Measurements from ENCODE around the gene COPS7A.

COPS7A gene

GRCh38 chr12:6691473-6691872, 32.4 kb upstream of the COPS7A start:
- no peak for TF ChIP-seq CTCF (IDR thresholded peaks at IDR 0.05; ENCODE audit: borderline replicate concordance, insufficient read depth, low read depth, low read length)
- no peak overlapping the region for H3K4me3 ChIP-seq (ENCODE audit: low read depth, low read length)

- no peak for TF ChIP-seq CTCF (IDR thresholded peaks at IDR 0.05; ENCODE audit: borderline replicate concordance, insufficient read depth, low read depth, low read length)
These were observed 31.0 kb upstream of the COPS7A start for GRCh38 chr12:6692888-6693287.

GRCh38 chr12:6693832-6694355, 30.0 kb upstream of the COPS7A start:
- no peak overlapping the region for H3K4me3 ChIP-seq (ENCODE audit: low read depth, low read length)
- TF ChIP-seq CTCF (IDR thresholded peaks at IDR 0.05; ENCODE audit: borderline replicate concordance, insufficient read depth, low read depth, low read length): no peak

More at GRCh38 chr12:6692888-6693287, 31.0 kb upstream of the COPS7A start:
- H3K4me3 ChIP-seq (ENCODE audit: low read depth, low read length): no peak overlapping the region

GRCh38 chr12:6694701-6695100, 29.1 kb upstream of the COPS7A start:
- TF ChIP-seq CTCF (IDR thresholded peaks at IDR 0.05; ENCODE audit: borderline replicate concordance, insufficient read depth, low read depth, low read length): no peak
- no peak overlapping the region for H3K4me3 ChIP-seq (ENCODE audit: low read depth, low read length)

- no peak for TF ChIP-seq CTCF (IDR thresholded peaks at IDR 0.05; ENCODE audit: borderline replicate concordance, insufficient read depth, low read depth, low read length)
- H3K4me3 ChIP-seq (ENCODE audit: low read depth, low read length): no peak overlapping the region
These were observed 28.4 kb upstream of the COPS7A start for GRCh38 chr12:6695313-6696045.

- H3K4me3 ChIP-seq (ENCODE audit: low read depth, low read length): no peak overlapping the region
- TF ChIP-seq CTCF (IDR thresholded peaks at IDR 0.05; ENCODE audit: borderline replicate concordance, insufficient read depth, low read depth, low read length): no peak
These were observed 26.9 kb upstream of the COPS7A start for GRCh38 chr12:6696690-6697583.
